HG03457 (cell line): ENCODE results near the gene EDN2.

Source experiments
- ATAC-seq: cut with Tn5 transposase; IDR thresholded peaks from one replicate; pipeline ENCODE4 v1.9.1; 2021; ENCODE audit warnings: moderate number of reproducible peaks; ENCODE audit not compliant: unreplicated experiment

EDN2 gene

DNA sequence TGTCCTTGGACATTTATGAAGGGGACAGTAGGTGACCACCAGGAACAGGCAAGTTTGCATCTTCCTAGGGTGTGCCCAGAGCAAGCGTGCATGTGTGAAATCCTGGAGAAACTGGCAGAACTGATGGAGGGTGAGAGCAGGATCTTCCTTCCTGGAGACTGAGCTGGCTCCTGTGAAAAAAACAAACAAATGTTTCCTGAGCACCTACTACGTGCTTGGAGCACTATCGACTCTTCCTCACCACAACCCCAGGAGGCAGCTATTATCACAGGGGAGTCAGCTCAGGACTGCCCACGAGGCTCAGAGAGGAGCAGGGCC, 1.5 kb upstream of the EDN2 start:
- ATAC-seq, result no peak

GRCh38 chr1:41485605-41486004, 1.1 kb upstream of the EDN2 start:
- no peak for ATAC-seq

DNA sequence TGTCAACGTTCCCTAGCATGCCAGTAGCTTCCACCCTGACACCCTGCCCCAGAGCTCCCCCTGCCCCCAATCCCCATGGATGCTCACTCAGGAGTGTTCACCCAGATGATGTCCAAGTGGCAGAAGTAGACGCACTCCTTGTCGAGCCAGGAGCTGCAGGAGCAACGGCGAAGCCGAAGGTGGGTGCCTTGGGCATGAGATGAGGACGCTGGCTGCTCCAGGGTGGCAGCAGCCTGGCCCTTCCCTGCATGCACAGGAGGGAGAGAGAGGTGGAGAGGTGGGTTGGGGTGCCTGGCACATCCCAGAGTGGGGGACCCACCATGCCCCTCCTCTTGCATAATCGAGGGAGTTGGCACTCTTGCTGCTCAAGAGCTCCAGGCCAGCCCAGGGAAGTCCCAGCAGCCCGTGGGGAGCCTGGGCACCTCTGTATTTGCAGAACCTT, 502 bp downstream of the EDN2 start:
- no peak for ATAC-seq

- no peak for ATAC-seq
Observed at GRCh38 chr1:41483001-41483850, 1.3 kb downstream of the EDN2 start.

- ATAC-seq, result no peak
Observed at GRCh38 chr1:41482001-41482765, 2.3 kb downstream of the EDN2 start.

DNA sequence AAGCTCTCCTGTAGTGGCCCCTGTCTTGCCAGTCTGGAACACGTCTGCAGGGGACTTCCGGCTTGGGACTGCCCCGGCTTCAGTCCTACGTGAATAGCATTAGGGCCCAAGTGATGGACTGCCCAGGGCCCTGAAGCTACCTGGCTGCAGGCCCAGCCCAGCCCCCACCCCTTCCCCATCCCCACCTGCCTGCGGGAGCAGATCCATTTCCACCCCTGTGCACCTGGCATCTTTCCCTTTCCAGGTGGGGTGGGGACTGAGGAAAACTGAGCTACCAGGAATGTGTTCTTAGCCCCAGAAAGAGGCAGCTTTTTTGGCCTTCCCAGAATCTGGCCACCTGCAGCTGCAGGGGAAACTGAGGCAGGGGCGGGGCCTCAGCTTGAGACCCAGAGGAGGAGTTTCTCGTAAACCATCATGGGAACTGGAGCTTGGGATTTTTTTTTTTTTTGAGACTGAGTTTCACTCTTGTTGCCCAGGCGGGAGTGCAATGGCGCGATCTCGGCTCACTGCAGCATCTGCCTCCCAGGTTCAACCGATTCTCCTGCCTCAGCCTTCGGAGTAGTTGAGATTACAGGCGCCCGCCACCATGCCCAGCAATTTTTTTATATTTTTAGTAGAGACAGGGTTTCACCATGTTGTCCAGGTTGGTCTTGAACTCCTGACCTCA, 3.2 kb downstream of the EDN2 start:
- no peak for ATAC-seq

GRCh38 chr1:41480204-41481108, 4.0 kb downstream of the EDN2 start:
- no peak for ATAC-seq

DNA sequence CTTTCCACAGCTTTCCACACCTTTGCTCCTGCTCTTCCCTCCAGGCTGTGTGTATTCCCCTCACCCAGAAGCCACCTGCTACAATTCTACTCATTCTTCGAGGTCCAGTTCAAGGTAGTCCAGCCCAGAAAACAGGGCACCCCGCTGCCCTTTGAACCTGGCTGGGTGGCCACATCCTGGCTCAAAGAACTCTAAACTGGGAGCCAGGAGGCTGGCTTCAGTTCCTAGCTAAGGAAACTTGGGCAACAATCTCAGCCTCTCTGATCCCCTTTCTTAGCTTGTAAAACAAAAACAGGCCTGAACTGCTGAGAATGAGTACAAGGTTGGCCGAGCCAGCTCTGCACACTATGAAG, 4.7 kb downstream of the EDN2 start:
- ATAC-seq, result no peak

GRCh38 chr1:41479000-41479807, 5.3 kb downstream of the EDN2 start:
- ATAC-seq, result no peak

DNA sequence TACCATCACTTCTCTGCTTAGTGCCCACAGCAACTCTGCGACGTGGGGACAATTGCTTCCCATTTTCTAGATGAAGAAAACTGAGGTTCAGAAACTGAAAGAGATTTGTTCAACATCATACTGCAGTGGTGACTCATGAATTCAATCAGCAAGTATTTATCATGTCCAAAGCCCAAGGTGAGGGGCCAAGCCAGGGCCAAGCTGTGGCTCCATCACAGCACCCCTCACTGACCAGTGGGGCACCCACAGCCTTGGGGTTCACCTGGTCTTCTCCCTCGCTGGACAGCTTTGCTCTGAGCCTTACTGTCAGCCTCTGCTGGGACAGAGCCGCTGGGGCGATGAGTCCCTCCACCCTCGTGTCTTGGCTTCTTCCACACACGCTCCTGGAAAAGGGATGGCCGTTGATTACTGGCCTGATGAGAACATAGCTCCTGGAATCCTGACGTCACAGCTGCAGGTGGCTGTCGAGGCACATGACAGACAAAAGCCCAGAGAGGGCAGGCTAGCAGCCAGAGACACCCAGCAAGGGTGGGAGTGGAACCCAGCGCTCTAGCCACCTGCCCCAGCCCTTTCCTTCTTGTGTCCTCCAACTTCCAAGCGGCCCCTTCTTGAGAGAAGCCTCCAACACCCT, 6.2 kb downstream of the EDN2 start:
- no peak for ATAC-seq

GRCh38 chr1:41476807-41477361, 7.6 kb downstream of the EDN2 start:
- ATAC-seq, result no peak

GRCh38 chr1:41475859-41476567, 8.5 kb downstream of the EDN2 start:
- no peak for ATAC-seq

DNA sequence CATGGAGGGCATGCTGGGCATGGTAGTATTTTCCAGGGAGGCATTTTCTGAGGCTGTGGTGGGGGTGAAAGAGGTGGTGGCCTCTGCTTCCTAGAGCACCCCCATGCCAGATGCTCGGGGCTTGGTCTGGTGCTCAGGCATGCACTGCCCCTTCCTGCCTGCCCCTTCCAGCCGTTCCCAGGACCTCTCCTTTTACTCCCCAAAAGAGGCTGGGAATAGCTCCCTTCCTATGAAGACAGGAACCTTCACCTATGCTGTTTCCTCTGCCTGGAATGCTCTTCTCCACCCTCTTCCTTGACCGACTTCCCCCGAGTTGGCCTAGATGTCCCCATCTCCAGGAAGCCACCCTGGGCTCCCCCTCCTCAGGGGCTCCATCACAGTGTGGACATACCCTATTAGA, 9.1 kb downstream of the EDN2 start:
- no peak for ATAC-seq

GRCh38 chr1:41474490-41475271, 9.8 kb downstream of the EDN2 start:
- ATAC-seq, result no peak

DNA sequence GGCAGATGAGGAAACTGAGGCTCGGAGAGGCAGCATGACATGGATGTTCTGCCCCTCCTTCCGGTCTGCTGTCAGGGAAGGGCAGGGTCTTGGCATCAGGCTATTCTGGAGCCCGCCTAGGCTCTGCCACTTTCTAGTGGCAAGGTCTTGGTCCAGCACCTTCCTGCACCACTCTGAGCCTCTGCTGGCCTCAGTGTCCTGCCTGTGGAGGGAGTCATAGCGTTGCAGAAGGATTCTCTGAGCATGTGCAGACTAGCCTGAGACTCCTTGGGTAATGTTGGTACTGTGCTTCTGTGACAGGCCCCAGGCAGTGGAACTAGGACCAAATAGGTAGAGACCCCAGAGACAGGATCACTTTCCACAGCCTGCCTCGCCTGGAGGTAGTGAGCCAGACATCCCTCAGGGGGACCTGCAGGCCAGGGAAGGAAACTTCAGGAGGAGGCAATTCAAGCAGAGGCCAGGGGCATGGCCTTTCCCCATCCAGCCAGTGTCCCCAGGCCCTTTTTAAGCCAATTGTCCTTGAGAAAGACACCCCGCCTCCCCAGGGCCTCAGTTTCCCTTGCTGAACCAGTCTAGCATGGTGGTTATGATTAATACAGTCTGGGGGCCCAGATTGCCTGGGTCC, 10.6 kb downstream of the EDN2 start:
- ATAC-seq, result no peak

GRCh38 chr1:41471658-41472057, 12.8 kb downstream of the EDN2 start:
- ATAC-seq, result no peak

GRCh38 chr1:41469706-41470105, 14.8 kb downstream of the EDN2 start:
- no peak for ATAC-seq
